ENCODE measurements around the gene AP1M1.
A peak's percentile ranks its signal among the peaks of the same experiment; 100 is the strongest.

The AP1M1 gene

GRCh38 chr19:16197622-16198369 lies at the start of gene AP1M1:
TSS of gene AP1M1 (plus strand) at chr19:16197911. CDS start at chr19:16198027, 116 bp downstream.
- Histone ChIP-seq H3K36me3 (ENCODE audit: control insufficient read depth, insufficient read depth, low read length) (no peaks in the 10 kb centered on the region), H3K9me3 (ENCODE audit: control insufficient read depth, insufficient read depth, low read length) (no peaks in the 10 kb centered on the region), H3K4me3 (ENCODE audit: low read length) (peak within 1 kb of the TSS; percentile 99), H3K27me3 (ENCODE audit: control insufficient read depth, insufficient read depth, low read length) (no peaks in the 10 kb centered on the region), H3K27ac (ENCODE audit: low read length) (no peak within 1 kb of the TSS), H3K4me1 (ENCODE audit: control insufficient read depth, insufficient read depth, low read length) (no peaks in the 10 kb centered on the region)
- peak; percentile 98 for DNase-seq (ENCODE audit: low read depth, low spot score)
- no CpG with 5 or more reads among the region's 65 CpGs for WGBS (ENCODE audit: insufficient coverage, insufficient read length)

DNA sequence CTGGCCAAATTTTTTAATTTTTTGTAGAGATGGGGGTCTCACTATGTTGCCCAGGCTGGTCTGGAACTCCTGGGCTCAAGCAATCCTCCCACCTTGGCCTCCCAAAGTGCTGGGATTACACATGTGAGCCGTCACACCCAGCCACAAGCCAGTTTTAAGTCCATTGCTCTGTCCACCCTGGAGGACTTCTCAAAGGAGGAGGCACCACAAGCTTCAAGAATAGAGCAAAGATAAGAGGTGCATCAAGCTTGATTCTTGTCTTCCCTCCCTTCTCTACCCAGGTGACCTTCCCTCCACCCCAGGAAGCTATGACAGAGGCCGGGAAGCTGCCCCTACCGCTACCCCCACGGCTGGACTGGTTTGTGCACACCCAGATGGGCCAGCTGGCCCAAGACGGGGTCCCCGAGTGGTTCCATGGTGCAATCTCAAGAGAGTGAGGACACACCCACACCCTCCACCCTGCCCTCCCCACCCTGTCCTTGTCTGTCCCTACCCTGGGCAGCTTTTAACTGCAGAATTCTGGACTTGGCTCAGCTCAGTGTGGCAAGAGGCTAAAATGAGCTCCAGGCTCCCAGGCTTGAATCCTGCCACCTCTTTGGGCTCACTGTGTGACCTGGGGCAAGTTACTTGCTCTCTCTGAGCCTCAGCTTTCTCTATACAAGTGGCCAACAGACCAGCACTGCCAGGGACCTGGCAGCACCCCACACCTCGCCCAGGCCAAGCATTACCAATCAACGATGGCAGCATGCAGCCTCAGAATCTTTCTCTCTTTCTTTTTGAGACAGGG lies 49.1 kb upstream of the AP1M1 start:
- 0 out of 2 replicates have a peak, but pooled peaks cover 4% of the 10 kb centered on the region for H3K4me1 ChIP-seq (ENCODE audit: control insufficient read depth, insufficient read depth, low read length)
- WGBS (ENCODE audit: insufficient coverage, insufficient read length) = no CpG with 5 or more reads among the region's 8 CpGs
- no peak for DNase-seq (ENCODE audit: low read depth, low spot score)
- no peaks in the 10 kb centered on the region for H3K27me3 ChIP-seq (ENCODE audit: control insufficient read depth, insufficient read depth, low read length)
- no peak overlapping the region for H3K27ac ChIP-seq (ENCODE audit: low read length)
- no peaks in the 10 kb centered on the region for H3K36me3 ChIP-seq (ENCODE audit: control insufficient read depth, insufficient read depth, low read length)
- H3K9me3 ChIP-seq (ENCODE audit: control insufficient read depth, insufficient read depth, low read length) = no peaks in the 10 kb centered on the region
- H3K4me3 ChIP-seq (ENCODE audit: low read length) = no peak overlapping the region

DNA sequence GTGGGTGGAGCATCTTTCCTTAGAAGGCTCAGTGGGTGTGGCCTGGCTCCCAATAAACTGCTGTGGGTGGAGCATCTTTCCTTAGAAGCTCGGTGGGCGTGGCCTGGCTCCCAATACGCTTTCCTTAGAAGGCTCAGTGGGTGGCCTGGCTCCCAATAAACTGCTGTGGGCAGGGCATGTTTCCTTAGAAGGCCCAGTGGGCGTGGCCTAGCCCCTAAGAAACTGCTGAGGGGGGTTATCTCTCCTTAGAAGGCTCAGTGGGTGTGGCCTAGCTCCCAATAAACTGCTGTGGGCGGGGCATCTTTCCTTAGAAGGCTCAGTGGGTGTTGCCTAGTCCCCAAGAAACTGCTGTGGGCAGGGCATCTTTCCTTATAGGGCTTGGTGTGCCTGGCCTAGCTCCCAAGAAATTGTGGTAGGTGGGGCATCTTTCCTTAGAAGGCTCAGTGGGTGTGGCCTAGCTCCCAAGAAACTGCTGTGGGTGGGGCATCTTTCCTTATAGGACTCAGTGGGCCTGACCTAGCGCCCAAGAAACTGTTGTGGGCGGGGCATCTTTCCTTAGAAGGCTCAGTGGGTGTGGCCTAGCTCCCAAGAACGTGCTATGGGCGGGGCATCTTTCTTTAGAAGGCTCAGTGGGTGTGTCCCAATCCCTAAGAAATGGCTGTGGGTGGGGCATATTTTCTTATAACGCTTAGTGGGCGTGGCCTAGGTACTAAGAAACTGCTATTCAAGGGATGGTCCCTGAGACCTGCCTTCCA lies 44.0 kb upstream of the AP1M1 start:
- Histone ChIP-seq H3K27me3 (ENCODE audit: control insufficient read depth, insufficient read depth, low read length) (no peaks in the 10 kb centered on the region), H3K9me3 (ENCODE audit: control insufficient read depth, insufficient read depth, low read length) (no peaks in the 10 kb centered on the region), H3K4me3 (ENCODE audit: low read length) (no peak overlapping the region), H3K36me3 (ENCODE audit: control insufficient read depth, insufficient read depth, low read length) (no peaks in the 10 kb centered on the region), H3K27ac (ENCODE audit: low read length) (no peak overlapping the region), H3K4me1 (ENCODE audit: control insufficient read depth, insufficient read depth, low read length) (no peaks in the 10 kb centered on the region)
- WGBS (ENCODE audit: insufficient coverage, insufficient read length) = no CpG with 5 or more reads among the region's 11 CpGs
- no peak for DNase-seq (ENCODE audit: low read depth, low spot score)

GRCh38 chr19:16154557-16154956 lies 43.2 kb upstream of the AP1M1 start:
- Histone ChIP-seq H3K4me3 (ENCODE audit: low read length) (no peak overlapping the region), H3K36me3 (ENCODE audit: control insufficient read depth, insufficient read depth, low read length) (no peaks in the 10 kb centered on the region), H3K27me3 (ENCODE audit: control insufficient read depth, insufficient read depth, low read length) (no peaks in the 10 kb centered on the region), H3K4me1 (ENCODE audit: control insufficient read depth, insufficient read depth, low read length) (no peaks in the 10 kb centered on the region), H3K27ac (ENCODE audit: low read length) (no peak overlapping the region), H3K9me3 (ENCODE audit: control insufficient read depth, insufficient read depth, low read length) (no peaks in the 10 kb centered on the region)
- WGBS (ENCODE audit: insufficient coverage, insufficient read length) = no CpG with 5 or more reads among the region's 8 CpGs
- no peak for DNase-seq (ENCODE audit: low read depth, low spot score)

GRCh38 chr19:16155128-16155527 lies 42.6 kb upstream of the AP1M1 start:
- Histone ChIP-seq H3K27me3 (ENCODE audit: control insufficient read depth, insufficient read depth, low read length) (no peaks in the 10 kb centered on the region), H3K4me1 (ENCODE audit: control insufficient read depth, insufficient read depth, low read length) (no peaks in the 10 kb centered on the region), H3K9me3 (ENCODE audit: control insufficient read depth, insufficient read depth, low read length) (no peaks in the 10 kb centered on the region), H3K27ac (ENCODE audit: low read length) (no peak overlapping the region), H3K4me3 (ENCODE audit: low read length) (no peak overlapping the region), H3K36me3 (ENCODE audit: control insufficient read depth, insufficient read depth, low read length) (no peaks in the 10 kb centered on the region)
- DNase-seq (ENCODE audit: low read depth, low spot score) = no peak
- WGBS (ENCODE audit: insufficient coverage, insufficient read length) = no CpG with 5 or more reads among the region's 1 CpG

DNA sequence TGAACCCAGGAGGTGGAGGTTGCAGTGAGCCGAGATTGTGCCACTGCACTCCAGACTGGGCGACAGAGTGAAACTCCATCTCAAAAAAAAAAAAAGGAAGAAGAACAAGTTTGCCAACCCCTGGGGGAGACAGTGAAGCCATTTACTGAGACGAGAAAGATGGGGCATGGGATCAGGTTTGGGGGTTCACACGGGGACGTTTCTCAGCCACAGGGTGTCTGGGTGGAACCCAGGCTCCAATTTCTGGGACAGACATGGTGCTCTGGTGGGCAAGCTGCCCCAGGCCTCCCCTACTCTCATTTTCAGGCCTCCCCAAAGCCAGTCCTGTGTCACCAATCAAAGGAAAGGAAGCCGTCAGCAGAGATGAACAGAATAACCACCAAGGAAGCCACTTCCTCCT lies 40.8 kb upstream of the AP1M1 start:
- Histone ChIP-seq H3K27ac (ENCODE audit: low read length) (no peak overlapping the region), H3K27me3 (ENCODE audit: control insufficient read depth, insufficient read depth, low read length) (no peaks in the 10 kb centered on the region), H3K4me1 (ENCODE audit: control insufficient read depth, insufficient read depth, low read length) (no peaks in the 10 kb centered on the region), H3K4me3 (ENCODE audit: low read length) (no peak overlapping the region), H3K36me3 (ENCODE audit: control insufficient read depth, insufficient read depth, low read length) (no peaks in the 10 kb centered on the region), H3K9me3 (ENCODE audit: control insufficient read depth, insufficient read depth, low read length) (no peaks in the 10 kb centered on the region)
- no CpG with 5 or more reads among the region's 6 CpGs for WGBS (ENCODE audit: insufficient coverage, insufficient read length)
- DNase-seq (ENCODE audit: low read depth, low spot score) = no peak

DNA sequence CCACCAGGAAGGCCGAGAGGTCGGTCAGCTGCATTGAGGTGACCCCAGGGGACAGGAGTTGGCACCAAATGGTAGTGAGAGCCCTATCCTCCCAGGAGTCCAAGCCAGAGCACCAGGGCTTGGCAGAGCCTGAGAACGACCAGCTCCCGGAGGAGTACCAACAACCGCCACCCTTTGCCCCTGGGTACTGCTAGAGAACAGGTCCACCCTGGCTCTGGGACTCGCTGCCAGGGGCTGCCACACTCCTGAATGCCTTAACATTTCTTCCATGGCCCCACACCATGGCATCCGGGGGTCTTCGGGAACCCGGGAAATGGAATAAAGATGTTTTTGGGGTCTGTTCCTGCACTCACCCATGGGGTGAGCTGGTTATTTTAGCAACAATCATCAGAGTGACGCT lies 40.1 kb upstream of the AP1M1 start:
- H3K9me3 ChIP-seq (ENCODE audit: control insufficient read depth, insufficient read depth, low read length) = no peaks in the 10 kb centered on the region
- no peak for DNase-seq (ENCODE audit: low read depth, low spot score)
- WGBS (ENCODE audit: insufficient coverage, insufficient read length) = no CpG with 5 or more reads among the region's 10 CpGs
- no peak overlapping the region for H3K4me3 ChIP-seq (ENCODE audit: low read length)
- no peaks in the 10 kb centered on the region for H3K4me1 ChIP-seq (ENCODE audit: control insufficient read depth, insufficient read depth, low read length)
- no peaks in the 10 kb centered on the region for H3K36me3 ChIP-seq (ENCODE audit: control insufficient read depth, insufficient read depth, low read length)
- no peak overlapping the region for H3K27ac ChIP-seq (ENCODE audit: low read length)
- H3K27me3 ChIP-seq (ENCODE audit: control insufficient read depth, insufficient read depth, low read length) = no peaks in the 10 kb centered on the region

GRCh38 chr19:16159655-16160054 lies 38.1 kb upstream of the AP1M1 start:
- no CpG with 5 or more reads among the region's 5 CpGs for WGBS (ENCODE audit: insufficient coverage, insufficient read length)
- Histone ChIP-seq H3K27ac (ENCODE audit: low read length) (no peak overlapping the region), H3K27me3 (ENCODE audit: control insufficient read depth, insufficient read depth, low read length) (no peaks in the 10 kb centered on the region), H3K36me3 (ENCODE audit: control insufficient read depth, insufficient read depth, low read length) (no peaks in the 10 kb centered on the region), H3K4me1 (ENCODE audit: control insufficient read depth, insufficient read depth, low read length) (no peaks in the 10 kb centered on the region), H3K4me3 (ENCODE audit: low read length) (no peak overlapping the region), H3K9me3 (ENCODE audit: control insufficient read depth, insufficient read depth, low read length) (no peaks in the 10 kb centered on the region)
- DNase-seq (ENCODE audit: low read depth, low spot score) = no peak

DNA sequence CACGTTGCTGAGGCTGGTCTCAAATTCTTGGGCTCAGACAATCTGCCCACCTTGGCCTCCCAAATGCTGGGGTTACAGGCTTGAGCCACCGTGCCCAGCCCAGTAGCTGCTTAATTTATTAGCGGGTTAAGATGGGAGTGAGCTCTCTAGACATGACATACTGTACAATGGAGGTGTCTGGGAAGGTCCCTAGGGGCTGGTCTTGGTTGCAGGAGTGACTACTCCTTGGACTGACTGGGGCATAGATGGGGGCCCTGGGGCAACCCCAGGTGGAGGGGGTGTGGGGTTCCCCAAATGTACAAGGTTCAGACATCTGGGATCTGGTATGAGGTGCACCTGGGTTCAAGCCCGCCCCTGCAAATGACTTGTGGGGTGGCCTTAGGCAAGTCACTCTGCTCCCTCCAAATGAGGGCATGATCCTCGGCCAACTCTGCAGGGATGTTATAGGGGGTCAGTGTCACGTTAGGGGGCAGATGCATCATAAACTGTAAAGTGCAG lies 37.2 kb upstream of the AP1M1 start:
- Histone ChIP-seq H3K27ac (ENCODE audit: low read length) (no peak overlapping the region), H3K27me3 (ENCODE audit: control insufficient read depth, insufficient read depth, low read length) (no peaks in the 10 kb centered on the region), H3K4me1 (ENCODE audit: control insufficient read depth, insufficient read depth, low read length) (no peaks in the 10 kb centered on the region), H3K4me3 (ENCODE audit: low read length) (no peak overlapping the region), H3K9me3 (ENCODE audit: control insufficient read depth, insufficient read depth, low read length) (no peaks in the 10 kb centered on the region), H3K36me3 (ENCODE audit: control insufficient read depth, insufficient read depth, low read length) (no peaks in the 10 kb centered on the region)
- no peak for DNase-seq (ENCODE audit: low read depth, low spot score)
- no CpG with 5 or more reads among the region's 6 CpGs for WGBS (ENCODE audit: insufficient coverage, insufficient read length)

- Histone ChIP-seq H3K27me3 (ENCODE audit: control insufficient read depth, insufficient read depth, low read length) (no peaks in the 10 kb centered on the region), H3K4me1 (ENCODE audit: control insufficient read depth, insufficient read depth, low read length) (no peaks in the 10 kb centered on the region), H3K36me3 (ENCODE audit: control insufficient read depth, insufficient read depth, low read length) (no peaks in the 10 kb centered on the region), H3K4me3 (ENCODE audit: low read length) (no peak overlapping the region), H3K27ac (ENCODE audit: low read length) (no peak overlapping the region), H3K9me3 (ENCODE audit: control insufficient read depth, insufficient read depth, low read length) (no peaks in the 10 kb centered on the region)
- DNase-seq (ENCODE audit: low read depth, low spot score) = no peak
- WGBS (ENCODE audit: insufficient coverage, insufficient read length) = no CpG with 5 or more reads among the region's 14 CpGs
Measured at GRCh38 chr19:16160943-16161560, 36.7 kb upstream of the AP1M1 start.
